Astrocyte of the spinal cord (primary cell): ENCODE measurements around the gene NUDT21.

ENCODE experiments used
- DNase-seq: peaks from one replicate; pipeline ENCODE4 v3.0.0; 2011; ENCODE audit warnings: low read depth, low spot score
- H3K4me3 ChIP-seq: 2 replicates; pipeline ENCODE4 v1.5.1; 2011; ENCODE audit warnings: low read depth, mild to moderate bottlenecking, low read length, moderate library complexity
- CTCF ChIP-seq: IDR thresholded peaks from 2 replicates; pipeline ENCODE4 v1.5.1; 2012; ENCODE audit warnings: low read depth, mild to moderate bottlenecking, low read length, inconsistent platforms
- in situ Hi-C: cut with HindIII; loops from 2 replicates; pipeline ENCODE4 v1.10.0; 2017; ENCODE audit warnings: low sequenced_read_pairs

NUDT21 gene

GRCh38 chr16:56483394-56483793 is 32.3 kb upstream of the NUDT21 start:
- DNase-seq: no peak
- no peak for TF ChIP-seq CTCF
- in situ Hi-C loops: no loop called here
- no peak overlapping the region for H3K4me3 ChIP-seq

GRCh38 chr16:56482683-56483236 is 31.6 kb upstream of the NUDT21 start:
- H3K4me3 ChIP-seq: no peak overlapping the region
- in situ Hi-C loops: no loop called here
- no peak for TF ChIP-seq CTCF
- no peak for DNase-seq

GRCh38 chr16:56481468-56482122 is 30.5 kb upstream of the NUDT21 start:
- DNase-seq: peak; percentile 72
- no peak for TF ChIP-seq CTCF
- H3K4me3 ChIP-seq: no peak overlapping the region
- in situ Hi-C loops: no loop called here

- DNase-seq: no peak
- no peak overlapping the region for H3K4me3 ChIP-seq
- no peak for TF ChIP-seq CTCF
- in situ Hi-C loops: no loop called here
Observed at GRCh38 chr16:56480776-56481467, 29.8 kb upstream of the NUDT21 start.

GRCh38 chr16:56479469-56479868 is 28.3 kb upstream of the NUDT21 start:
- in situ Hi-C loops: no loop called here
- no peak for DNase-seq
- no peak overlapping the region for H3K4me3 ChIP-seq
- no peak for TF ChIP-seq CTCF

- peak; percentile 19 for DNase-seq
- in situ Hi-C loops: no loop called here
- TF ChIP-seq CTCF: no peak
- H3K4me3 ChIP-seq: no peak overlapping the region
Observed at GRCh38 chr16:56478281-56479049, 27.3 kb upstream of the NUDT21 start.
